ENCODE results near the gene CHD2.

The CHD2 gene

GRCh38 chr15:92921215-92922131 is 21.3 kb downstream of the CHD2 start:
- TF ChIP-seq, protein P1, sequence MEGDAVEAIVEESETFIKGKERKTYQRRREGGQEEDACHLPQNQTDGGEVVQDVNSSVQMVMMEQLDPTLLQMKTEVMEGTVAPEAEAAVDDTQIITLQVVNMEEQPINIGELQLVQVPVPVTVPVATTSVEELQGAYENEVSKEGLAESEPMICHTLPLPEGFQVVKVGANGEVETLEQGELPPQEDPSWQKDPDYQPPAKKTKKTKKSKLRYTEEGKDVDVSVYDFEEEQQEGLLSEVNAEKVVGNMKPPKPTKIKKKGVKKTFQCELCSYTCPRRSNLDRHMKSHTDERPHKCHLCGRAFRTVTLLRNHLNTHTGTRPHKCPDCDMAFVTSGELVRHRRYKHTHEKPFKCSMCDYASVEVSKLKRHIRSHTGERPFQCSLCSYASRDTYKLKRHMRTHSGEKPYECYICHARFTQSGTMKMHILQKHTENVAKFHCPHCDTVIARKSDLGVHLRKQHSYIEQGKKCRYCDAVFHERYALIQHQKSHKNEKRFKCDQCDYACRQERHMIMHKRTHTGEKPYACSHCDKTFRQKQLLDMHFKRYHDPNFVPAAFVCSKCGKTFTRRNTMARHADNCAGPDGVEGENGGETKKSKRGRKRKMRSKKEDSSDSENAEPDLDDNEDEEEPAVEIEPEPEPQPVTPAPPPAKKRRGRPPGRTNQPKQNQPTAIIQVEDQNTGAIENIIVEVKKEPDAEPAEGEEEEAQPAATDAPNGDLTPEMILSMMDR (IDR thresholded peaks at IDR 0.05; ENCODE audit: control insufficient read depth, insufficient read depth, low read depth, low read length, missing control alignments) = no peak
- no peak for DNase-seq (ENCODE audit: low read depth)
- H3K4me3 ChIP-seq (ENCODE audit: control insufficient read depth, low read depth, low read length) = no peak overlapping the region

- H3K4me3 ChIP-seq (ENCODE audit: control insufficient read depth, low read depth, low read length) = no peak overlapping the region
- DNase-seq (ENCODE audit: low read depth) = no peak
- TF ChIP-seq, protein P1 (IDR thresholded peaks at IDR 0.05; ENCODE audit: control insufficient read depth, insufficient read depth, low read depth, low read length, missing control alignments) = no peak
Measured at GRCh38 chr15:92922418-92923002, 22.4 kb downstream of the CHD2 start.

- no peak overlapping the region for H3K4me3 ChIP-seq (ENCODE audit: control insufficient read depth, low read depth, low read length)
- TF ChIP-seq, protein P1 (IDR thresholded peaks at IDR 0.05; ENCODE audit: control insufficient read depth, insufficient read depth, low read depth, low read length, missing control alignments) = no peak
- DNase-seq (ENCODE audit: low read depth) = no peak
Measured at GRCh38 chr15:92924216-92924615, 24.1 kb downstream of the CHD2 start.

GRCh38 chr15:92925454-92925853 is 25.3 kb downstream of the CHD2 start:
- no peak overlapping the region for H3K4me3 ChIP-seq (ENCODE audit: control insufficient read depth, low read depth, low read length)
- no peak for DNase-seq (ENCODE audit: low read depth)
- TF ChIP-seq, protein P1 (IDR thresholded peaks at IDR 0.05; ENCODE audit: control insufficient read depth, insufficient read depth, low read depth, low read length, missing control alignments) = no peak

DNA sequence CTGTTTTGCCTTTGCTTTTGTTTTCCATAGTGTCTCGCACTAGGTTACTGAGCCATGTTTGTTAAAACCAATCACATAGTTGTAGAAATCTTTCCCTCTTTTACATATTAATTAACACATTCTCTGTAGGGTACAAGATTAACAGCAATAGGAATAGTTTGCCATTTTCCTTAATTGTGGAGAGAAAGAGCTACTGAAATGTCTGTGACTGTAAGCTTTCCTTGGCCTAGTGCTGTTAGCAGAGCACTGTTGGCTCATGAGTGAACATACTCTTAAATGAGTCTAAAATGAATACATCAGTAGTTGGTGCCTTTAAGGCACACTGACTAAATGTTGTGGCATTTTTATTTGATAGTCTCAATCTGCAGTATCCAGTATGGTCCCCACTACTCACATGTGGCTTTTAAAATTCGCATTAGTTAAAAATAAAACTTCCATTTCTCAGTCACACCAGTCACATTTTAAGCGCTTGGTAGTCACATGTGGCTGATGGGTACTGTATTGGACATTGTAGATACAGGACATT is 28.2 kb downstream of the CHD2 start:
- DNase-seq (ENCODE audit: low read depth) = no peak
- no peak overlapping the region for H3K4me3 ChIP-seq (ENCODE audit: control insufficient read depth, low read depth, low read length)
- TF ChIP-seq, protein P1 (IDR thresholded peaks at IDR 0.05; ENCODE audit: control insufficient read depth, insufficient read depth, low read depth, low read length, missing control alignments) = no peak

- TF ChIP-seq, protein P1 (IDR thresholded peaks at IDR 0.05; ENCODE audit: control insufficient read depth, insufficient read depth, low read depth, low read length, missing control alignments) = no peak
- DNase-seq (ENCODE audit: low read depth) = no peak
- H3K4me3 ChIP-seq (ENCODE audit: control insufficient read depth, low read depth, low read length) = no peak overlapping the region
Measured at GRCh38 chr15:92929002-92929401, 28.9 kb downstream of the CHD2 start.
